ENCODE measurements around the gene GXYLT2. TPM values are rescaled to one million over a fixed set of nuclear protein-coding genes. Genes with fewer than 3 reads are reported as not detected.

The GXYLT2 gene
- total and polyA plus RNA-seq, 2 experiments from 2014 or later: 25.7 to 36.4 TPM

DNA sequence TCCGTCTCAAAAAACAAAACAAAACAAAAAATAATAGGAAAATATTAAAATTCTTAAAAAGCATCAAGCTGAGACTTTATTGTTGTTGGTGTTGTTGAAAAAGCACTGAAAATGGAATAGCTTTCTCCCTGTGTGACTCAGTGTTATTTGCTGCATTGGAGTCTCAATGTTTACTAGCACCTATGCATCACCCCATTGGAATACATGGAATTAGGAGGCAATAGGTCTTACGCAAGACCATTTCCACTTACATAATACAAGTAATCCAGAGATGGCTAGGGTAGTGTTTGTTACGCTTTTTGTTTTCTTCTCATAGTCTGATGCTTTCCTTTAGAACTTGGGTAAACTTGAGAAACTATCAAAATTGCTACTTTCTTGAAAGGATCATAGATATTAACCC is 15.2 kb downstream of the GXYLT2 start:
- peak in 1 of 2 donors; percentile 67 for DNase-seq (ENCODE audit: low read depth in 1 of 2, low spot score in 1 of 2)
- Histone ChIP-seq H3K36me3 (no peaks in the 10 kb centered on the region), H3K27ac (no peak overlapping the region), H3K27me3 (no peaks in the 10 kb centered on the region), H3K4me3 (no peak overlapping the region), H3K4me1 (ENCODE audit: low read depth) (peaks cover 28% of the 10 kb centered on the region), H3K9me3 (ENCODE audit: low read depth) (no peaks in the 10 kb centered on the region)
- TF ChIP-seq CTCF (IDR thresholded peaks at IDR 0.05; ENCODE audit: low read depth, low read length): no peak

DNA sequence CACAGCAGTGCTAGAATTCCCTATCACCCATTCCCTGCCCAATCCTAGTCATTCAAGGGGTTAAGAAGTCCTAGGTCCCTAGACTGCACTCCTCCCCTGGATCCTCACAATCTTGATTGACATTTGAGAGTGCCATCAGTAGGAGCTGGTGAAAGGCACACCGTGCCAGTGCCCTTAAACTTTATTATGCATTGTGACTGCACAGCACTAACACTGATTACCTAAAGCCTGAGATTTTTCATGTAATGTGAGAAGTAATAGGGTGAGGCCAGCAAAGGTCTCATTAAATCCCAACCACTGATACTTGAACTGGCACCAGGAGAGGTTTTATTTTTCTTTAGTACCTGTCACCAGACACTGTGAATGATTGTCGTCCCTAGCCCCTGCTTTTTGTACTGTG is 16.3 kb downstream of the GXYLT2 start:
- Histone ChIP-seq H3K9me3 (ENCODE audit: low read depth) (no peaks in the 10 kb centered on the region), H3K27ac (no peak overlapping the region), H3K27me3 (no peaks in the 10 kb centered on the region), H3K4me3 (no peak overlapping the region), H3K4me1 (ENCODE audit: low read depth) (peaks cover 23% of the 10 kb centered on the region), H3K36me3 (peaks cover 6% of the 10 kb centered on the region)
- no peak for TF ChIP-seq CTCF (IDR thresholded peaks at IDR 0.05; ENCODE audit: low read depth, low read length)
- peak in 1 of 2 donors; percentile 23 for DNase-seq (ENCODE audit: low read depth in 1 of 2, low spot score in 1 of 2)

DNA sequence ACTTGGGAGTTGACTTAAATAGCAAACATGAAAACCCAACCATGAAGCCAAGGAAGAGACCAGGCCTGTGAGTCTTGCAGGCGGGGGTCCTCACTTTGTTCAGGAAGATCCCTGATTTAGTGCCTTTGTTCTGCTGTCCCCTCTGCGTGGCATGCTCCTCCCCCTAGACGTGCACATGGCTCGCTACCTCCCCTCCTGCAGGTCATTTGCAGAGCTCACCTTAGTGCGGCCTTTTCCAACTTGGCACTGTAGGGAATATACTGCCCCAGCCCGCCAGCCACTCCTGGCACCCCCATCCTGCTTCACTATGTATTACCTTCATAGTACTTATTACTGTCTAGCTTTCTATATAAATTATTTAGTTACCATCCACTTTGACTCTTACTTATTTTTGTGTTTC is 18.3 kb downstream of the GXYLT2 start:
- TF ChIP-seq CTCF (IDR thresholded peaks at IDR 0.05; ENCODE audit: low read depth, low read length): no peak
- no peaks in the 10 kb centered on the region for H3K9me3 ChIP-seq (ENCODE audit: low read depth)
- H3K27me3 ChIP-seq: no peaks in the 10 kb centered on the region
- no peak overlapping the region for H3K27ac ChIP-seq
- H3K4me1 ChIP-seq (ENCODE audit: low read depth): peaks cover 12% of the 10 kb centered on the region
- no peak overlapping the region for H3K4me3 ChIP-seq
- peaks cover 11% of the 10 kb centered on the region for H3K36me3 ChIP-seq
- no peak for DNase-seq (ENCODE audit: low read depth in 1 of 2, low spot score in 1 of 2)

GRCh38 chr3:72907131-72907711 is 19.4 kb downstream of the GXYLT2 start:
- no peaks in the 10 kb centered on the region for H3K9me3 ChIP-seq (ENCODE audit: low read depth)
- no peak overlapping the region for H3K4me3 ChIP-seq
- no peak for TF ChIP-seq CTCF (IDR thresholded peaks at IDR 0.05; ENCODE audit: low read depth, low read length)
- peaks cover 11% of the 10 kb centered on the region for H3K36me3 ChIP-seq
- peaks cover 12% of the 10 kb centered on the region for H3K4me1 ChIP-seq (ENCODE audit: low read depth)
- H3K27me3 ChIP-seq: no peaks in the 10 kb centered on the region
- DNase-seq (ENCODE audit: low read depth in 1 of 2, low spot score in 1 of 2): peak in 1 of 2 donors; percentile 83
- no peak overlapping the region for H3K27ac ChIP-seq

DNA sequence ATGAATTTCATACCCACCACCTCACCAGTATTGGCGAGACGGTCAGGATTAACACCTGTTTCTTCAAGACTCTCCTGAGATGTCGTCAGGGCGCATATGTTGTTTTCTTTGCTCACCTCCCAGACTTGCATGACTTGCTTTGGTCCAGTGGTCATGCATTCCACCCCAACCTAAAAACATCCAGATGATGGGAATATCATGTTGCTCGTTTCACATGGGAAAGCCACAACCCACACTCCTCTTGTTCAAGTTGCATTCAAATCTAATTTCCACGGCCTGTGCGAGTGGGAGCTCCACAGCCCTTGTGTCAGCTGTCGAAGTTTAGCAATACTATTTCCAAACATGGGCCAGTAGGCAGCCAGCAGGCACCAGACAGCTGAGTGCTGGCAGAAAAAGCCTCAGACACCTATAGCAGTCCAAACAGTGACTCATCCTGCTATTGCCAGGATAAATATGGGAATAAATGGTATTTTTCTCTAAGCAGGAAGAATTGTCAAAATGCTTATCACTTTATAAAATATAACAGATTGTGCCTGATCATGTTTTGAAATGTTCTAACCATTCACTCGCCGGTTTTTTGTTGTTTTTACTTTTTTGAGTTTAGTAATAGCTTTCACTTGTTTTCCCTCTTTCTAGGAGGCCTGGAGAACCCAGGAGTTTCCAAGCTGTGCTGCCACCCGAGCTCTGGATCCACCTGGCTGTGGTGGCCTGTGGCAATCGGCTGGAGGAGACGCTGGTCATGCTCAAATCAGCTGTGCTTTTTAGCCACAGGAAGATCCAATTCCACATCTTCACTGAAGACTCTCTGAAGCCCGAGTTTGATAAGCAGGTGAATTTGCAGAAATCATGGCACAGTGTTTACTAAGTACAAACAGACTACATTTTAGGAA is 20.1 kb downstream of the GXYLT2 start:
- no peak overlapping the region for H3K27ac ChIP-seq
- DNase-seq (ENCODE audit: low read depth in 1 of 2, low spot score in 1 of 2): peak in 1 of 2 donors; percentile 93

More for the DNA sequence above, 20.1 kb downstream of the GXYLT2 start:
- H3K27me3 ChIP-seq: no peaks in the 10 kb centered on the region
- no peak overlapping the region for H3K4me3 ChIP-seq
- no peaks in the 10 kb centered on the region for H3K9me3 ChIP-seq (ENCODE audit: low read depth)
- no peak for TF ChIP-seq CTCF (IDR thresholded peaks at IDR 0.05; ENCODE audit: low read depth, low read length)
- peaks cover 11% of the 10 kb centered on the region for H3K36me3 ChIP-seq
- peaks cover 12% of the 10 kb centered on the region for H3K4me1 ChIP-seq (ENCODE audit: low read depth)
